ENCODE measurements around the gene ZNF775.

ZNF775 gene

DNA sequence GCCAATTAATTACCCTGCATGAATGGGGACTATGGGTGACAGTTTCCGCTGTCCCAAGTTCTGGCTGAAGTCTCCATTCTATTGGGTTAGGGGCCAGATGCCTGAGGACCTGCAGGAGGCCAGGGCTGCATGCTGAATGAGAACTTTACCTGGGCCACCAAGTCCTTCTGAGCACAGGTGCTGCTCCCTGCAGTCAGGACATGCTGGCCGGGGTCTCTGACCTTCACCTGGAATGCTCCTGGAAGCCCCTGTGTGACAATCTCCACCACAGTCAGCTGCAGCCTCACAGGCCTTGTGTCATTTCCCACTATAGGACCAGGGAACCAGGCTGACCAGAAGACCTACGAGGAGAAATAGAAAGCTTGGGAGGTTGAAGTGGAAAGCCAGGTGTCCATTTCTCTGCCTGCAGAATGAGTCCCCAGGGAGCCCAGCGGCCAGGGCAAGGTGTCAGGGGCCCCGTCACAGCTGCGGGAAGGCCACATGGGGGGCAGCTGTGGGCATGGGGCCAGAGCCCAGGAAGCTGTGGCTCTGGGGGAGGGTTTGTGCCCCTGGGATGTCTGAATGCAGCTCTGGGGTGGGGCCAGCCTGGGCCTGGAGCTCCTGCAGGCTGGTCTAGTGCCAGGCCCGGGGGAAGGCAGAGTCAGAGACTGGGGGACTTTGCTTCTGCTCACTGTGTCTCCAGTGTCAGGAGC is 65.7 kb downstream of the ZNF775 start:
- DNase-seq: peak; percentile 49

DNA sequence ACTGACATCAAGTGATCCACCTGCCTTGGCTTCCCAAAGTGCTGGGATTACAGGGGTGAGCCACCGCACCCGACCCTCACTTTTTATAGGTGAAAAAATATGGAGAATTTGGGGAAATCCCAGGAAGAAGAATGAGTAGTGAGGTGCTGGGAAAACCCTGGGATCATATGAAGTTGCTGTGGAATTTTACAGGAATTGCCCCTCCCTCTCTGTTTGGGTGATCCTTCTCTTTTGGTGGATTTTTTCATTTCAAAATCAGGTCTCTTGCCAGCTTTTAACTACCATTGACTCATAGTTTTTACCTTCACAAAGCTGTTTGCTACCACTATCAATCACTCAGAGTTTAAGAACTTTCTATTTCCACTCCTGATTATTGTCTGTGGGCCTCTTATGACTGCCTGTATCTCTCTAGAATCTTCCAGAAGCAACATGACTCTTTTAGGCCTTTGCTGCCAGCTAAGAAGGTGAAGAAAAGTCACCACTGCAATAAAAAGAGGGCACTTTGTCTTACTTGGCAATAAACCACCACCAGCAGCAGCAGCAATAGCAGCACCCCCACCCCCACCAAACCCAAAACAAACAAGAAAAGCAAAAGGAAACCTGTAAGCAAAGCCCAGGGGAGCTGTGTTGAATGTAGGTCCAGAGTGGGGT is 67.3 kb downstream of the ZNF775 start:
- peak; percentile 65 for DNase-seq

All from NCI-H1092 treated with DMSO at 0.1 percent for 48 hours (cell line).